IMR-90 (cell line): ENCODE results near the gene NTSR2. TPM values are rescaled to one million over a fixed set of nuclear protein-coding genes. Genes with fewer than 3 reads are reported as not detected.

Source experiments
- ATAC-seq: fragments of 200-7000 bp; cut with Tn5 transposase; 2 replicates; pipeline ENCODE4 v1.9.1; 2020; ENCODE audit warnings: low read depth, mild to moderate bottlenecking, moderate library complexity
- BruUV-seq: library from RNA; stranded (reverse); fragments of 400-500 nt; replicated peaks from 2 replicates; lab custom pipeline; 2021; lab: Mats Ljungman, UMichigan
- CTCF ChIA-PET: fragments of 300-600 bp; formaldehyde crosslinking; extraction: SDS; loops from one replicate; lab custom pipeline; 2021; ENCODE audit warnings: antibody characterized with exemption; lab: Yijun Ruan, JAX
- POLR2A ChIA-PET: fragments of 300-600 bp; sonication (Branson Sonifier 250); formaldehyde crosslinking; loops from one replicate; lab custom pipeline; 2022; ENCODE audit warnings: antibody characterized with exemption; ENCODE audit not compliant: unreplicated experiment; lab: Charles Lee
- DNase-seq: peaks from one replicate; pipeline ENCODE4 v3.0.0; 2013
- H2AFZ ChIP-seq: replicated peaks from 2 replicates; pipeline ENCODE3; 2013; ENCODE audit warnings: low read length, mild to moderate bottlenecking; ENCODE audit not compliant: poor library complexity
- H2AK5ac ChIP-seq: 2 replicates; pipeline ENCODE4 v1.6.1; 2013; ENCODE audit warnings: low read depth, low read length, inconsistent platforms
- H2AK9ac ChIP-seq: replicated peaks from 2 replicates; pipeline ENCODE3; 2013; ENCODE audit warnings: mild to moderate bottlenecking, low read depth, low read length, moderate library complexity; ENCODE audit not compliant: poor library complexity
- H2BK120ac ChIP-seq: 2 replicates; pipeline ENCODE4 v1.6.1; 2013; ENCODE audit warnings: low read depth, low read length, inconsistent platforms
- H2BK15ac ChIP-seq: 3 replicates; pipeline ENCODE4 v1.6.1; 2013; ENCODE audit warnings: low read depth, low read length, inconsistent platforms
- H2BK20ac ChIP-seq: 2 replicates; pipeline ENCODE4 v1.6.1; 2013; ENCODE audit warnings: low read depth, mild to moderate bottlenecking, inconsistent platforms, low read length, moderate library complexity
- H2BK5ac ChIP-seq: 2 replicates; pipeline ENCODE4 v1.6.1; 2013; ENCODE audit warnings: mild to moderate bottlenecking, low read depth, low read length, inconsistent platforms; ENCODE audit not compliant: poor library complexity, severe bottlenecking
- H3K14ac ChIP-seq: replicated peaks from 2 replicates; pipeline ENCODE4 v1.6.1; 2013; ENCODE audit warnings: low read depth, low read length, inconsistent platforms
- H3K18ac ChIP-seq: 2 replicates; pipeline ENCODE4 v1.6.1; 2013; ENCODE audit warnings: low read depth, low read length, control low read depth
- H3K23ac ChIP-seq: 2 replicates; pipeline ENCODE4 v1.6.1; 2013; ENCODE audit warnings: low read depth, low read length, inconsistent platforms
- H3K27ac ChIP-seq: 2 replicates; pipeline ENCODE4 v1.5.1; 2013; ENCODE audit warnings: mild to moderate bottlenecking, control low read depth, low read length; ENCODE audit not compliant: insufficient read depth
- H3K27me3 ChIP-seq: 2 replicates; pipeline ENCODE4 v1.6.1; 2013; ENCODE audit warnings: low read length; ENCODE audit not compliant: control insufficient read depth, insufficient read depth
- H3K36me3 ChIP-seq: 2 replicates; pipeline ENCODE4 v1.6.1; 2013; ENCODE audit warnings: low read length, mixed read lengths; ENCODE audit not compliant: control insufficient read depth, insufficient read depth
- H3K4ac ChIP-seq: 2 replicates; pipeline ENCODE4 v1.6.1; 2013; ENCODE audit warnings: low read depth, low read length, inconsistent platforms
- H3K4me1 ChIP-seq: 2 replicates; pipeline ENCODE4 v1.6.1; 2013; ENCODE audit warnings: low read length, mixed read lengths; ENCODE audit not compliant: control insufficient read depth, insufficient read depth
- H3K4me2 ChIP-seq: 2 replicates; pipeline ENCODE4 v1.6.1; 2013; ENCODE audit warnings: low read depth, mild to moderate bottlenecking, control low read depth, low read length, moderate library complexity
- H3K4me3 ChIP-seq: 2 replicates; pipeline ENCODE4 v1.5.1; 2013; ENCODE audit warnings: low read depth, mild to moderate bottlenecking, control low read depth, low read length, moderate library complexity; ENCODE audit not compliant: insufficient read depth
- H3K56ac ChIP-seq: 2 replicates; pipeline ENCODE4 v1.6.1; 2013; ENCODE audit warnings: low read length, inconsistent platforms; ENCODE audit not compliant: insufficient read depth; ENCODE audit errors: extremely low read depth
- H3K79me1 ChIP-seq, 2 experiments: 2 replicates each; pipeline ENCODE4 v1.6.1; 2013; ENCODE audit warnings: low read length in 2 of 2, inconsistent platforms in 1 of 2, low read depth in 1 of 2
- H3K9ac ChIP-seq: 2 replicates; pipeline ENCODE4 v1.6.1; 2013; ENCODE audit warnings: low read depth, low read length, control low read depth
- H3K9me1 ChIP-seq: 2 replicates; pipeline ENCODE4 v1.6.1; 2013; ENCODE audit warnings: low read length, inconsistent platforms; ENCODE audit not compliant: insufficient read depth
- H3K9me3 ChIP-seq: 2 replicates; pipeline ENCODE4 v1.6.1; 2013; ENCODE audit warnings: low read length; ENCODE audit not compliant: control insufficient read depth, insufficient read depth
- H4K20me1 ChIP-seq: 2 replicates; pipeline ENCODE4 v1.6.1; 2013; ENCODE audit warnings: low read length, inconsistent platforms; ENCODE audit not compliant: insufficient read depth
- H4K5ac ChIP-seq: 2 replicates; pipeline ENCODE4 v1.6.1; 2013; ENCODE audit warnings: mild to moderate bottlenecking, low read depth, low read length, control low read depth
- H4K8ac ChIP-seq, 2 experiments: 2 replicates each; pipeline ENCODE4 v1.6.1; 2013; ENCODE audit warnings: low read depth in 2 of 2, low read length in 2 of 2, control low read depth in 1 of 2, inconsistent platforms in 1 of 2
- H4K91ac ChIP-seq: 2 replicates; pipeline ENCODE4 v1.6.1; 2013; ENCODE audit warnings: low read depth, low read length, inconsistent platforms; ENCODE audit not compliant: insufficient read depth
- CTCF ChIP-seq: conservative IDR thresholded peaks from 2 replicates; pipeline ENCODE4 v1.5.1; 2012; ENCODE audit warnings: mild to moderate bottlenecking, low read depth, low read length, improper control_type of control experiment
- ELK1 ChIP-seq: fragments of 150-350 bp; IDR thresholded peaks from 2 replicates; pipeline ENCODE4 v1.6.1; 2016; ENCODE audit warnings: low read depth, mild to moderate bottlenecking, low read length, moderate library complexity, borderline replicate concordance
- WGBS, 2 experiments: methylation state at CpG; one replicate each; pipeline versions ENCODE4 v1.1.5 to v1.1.7; 2013; ENCODE audit warnings: missing lambda C conversion rate in 2 of 2; ENCODE audit not compliant: insufficient read length in 1 of 2; ENCODE audit errors: extremely low coverage in 2 of 2; 5-methylcytosine and 5-hydroxymethylcytosine counted together
- dilution Hi-C: fragments of 300-500 bp; cut with HindIII; formaldehyde crosslinking; loops from one replicate; pipeline ENCODE4 v1.14.3; 2018; ENCODE audit warnings: low sequenced_read_pairs; ENCODE audit not compliant: unreplicated experiment
- in situ Hi-C: fragments of 300-500 bp; cut with MboI; formaldehyde crosslinking; loops from 3 replicates; pipeline ENCODE4 v1.14.3; 2019; ENCODE audit warnings: low sequenced_read_pairs, inconsistent platforms, mixed read lengths
- intact Hi-C: fragments of 100-400 bp; cut with micrococcal nuclease; formaldehyde crosslinking; loops from 2 replicates; pipeline ENCODE4 v1.10.0; 2022
- polyA plus RNA-seq, 3 experiments: library from polyadenylated mRNA; depleted of rRNA; stranded (reverse); fragments of >200 nt; gene quantifications; 2 replicates each; pipeline ENCODE4 v1.2.3, GENCODE V29; 2012; ENCODE audit warnings: low replicate concordance in 1 of 3
- total RNA-seq: library from RNA; depleted of rRNA; stranded (reverse); fragments of >200 nt; gene quantifications from 2 replicates; pipeline ENCODE4 v1.2.3, GENCODE V29; 2012

NTSR2 gene
- total and polyA plus RNA-seq, 2 of the 4 experiments (the other 2 are of a cell fraction) = not detected

- intact Hi-C loops = loop anchor here (5.0 kb wide), 1 partner anchor 1316 kb away; no protein-coding TSS in a partner anchor
- Histone ChIP-seq H3K4me1 (no peaks in the 10 kb centered on the region), H3K27ac (no peak overlapping the region), H4K91ac (no peak overlapping the region), H2BK5ac (no peak overlapping the region), H3K36me3 (no peaks in the 10 kb centered on the region), H3K27me3 (peaks cover 9% of the 10 kb centered on the region), H2AK9ac (no peak overlapping the region), H4K5ac (no peak overlapping the region), H3K14ac (no peak overlapping the region), H3K18ac (no peak overlapping the region), H3K23ac (no peak overlapping the region), H2BK15ac (no peak overlapping the region), H3K79me1 (no peaks in the 10 kb centered on the region), H3K56ac (no peak overlapping the region), H4K8ac (no peak overlapping the region), H2BK120ac (no peak overlapping the region), H3K9me3 (no peaks in the 10 kb centered on the region), H3K9me1 (no peaks in the 10 kb centered on the region), H4K20me1 (no peaks in the 10 kb centered on the region), H3K4me2 (no peak overlapping the region), H2AK5ac (no peak overlapping the region), H2AFZ (peak overlapping the region; percentile 55), H3K4me3 (no peak overlapping the region), H2BK20ac (no peak overlapping the region), H3K9ac (no peak overlapping the region), H3K4ac (no peak overlapping the region)
- ChIA-PET POLR2A (no interaction called here), CTCF (no interaction called here)
- ATAC-seq (no peak), DNase-seq (no peak)
- no TSS peak for BruUV-seq
- TF ChIP-seq ELK1 (no peak), CTCF (no peak)
- dilution Hi-C loops = no loop called here
- in situ Hi-C loops = loop anchor here (5.0 kb wide), 1 partner anchor 91 kb away; no protein-coding TSS in a partner anchor
- 60% methylated on average over 3 of the region's 5 CpGs; no CpG with 5 or more reads in 1 of the 2 experiments for WGBS, 2 experiments
Measured at GRCh38 chr2:11691076-11691660, 21.2 kb upstream of the NTSR2 start.
